GM12878 (cell line): ENCODE measurements around the gene NCBP3. TPM values are rescaled to one million over a fixed set of nuclear protein-coding genes. Genes with fewer than 3 reads are reported as not detected.
A peak's percentile ranks its signal among the peaks of the same experiment; 100 is the strongest.

Source experiments
- ATF7 ChIP-seq: fragments of 450-650 bp; IDR thresholded peaks from 2 replicates; pipeline ENCODE4 v1.6.1; 2016; ENCODE audit warnings: low read depth, mild to moderate bottlenecking
- BCLAF1 ChIP-seq: fragments of 450-650 bp; IDR thresholded peaks from 2 replicates; pipeline ENCODE4 v1.6.1; 2017; ENCODE audit warnings: antibody characterized with exemption, mild to moderate bottlenecking, moderate library complexity
- BHLHE40 ChIP-seq, 2 experiments: fragments of 450-650 bp in 1 of 2; IDR thresholded peaks; 2 replicates each; pipeline ENCODE4 v1.6.1; 2011 to 2017; ENCODE audit warnings: low read depth in 2 of 2, borderline replicate concordance in 1 of 2, improper control_type of control experiment in 1 of 2, low read length in 1 of 2, mild to moderate bottlenecking in 1 of 2
- BMI1 ChIP-seq: fragments of 450-650 bp; IDR thresholded peaks from 2 replicates; pipeline ENCODE4 v1.6.1; 2016; ENCODE audit warnings: mild to moderate bottlenecking, moderate library complexity, borderline replicate concordance
- CREB1 ChIP-seq: IDR thresholded peaks from 2 replicates; pipeline ENCODE4 v1.6.1; 2012; ENCODE audit warnings: low read depth, mild to moderate bottlenecking, inconsistent platforms
- EP300 ChIP-seq, 2 experiments: fragments of 150-350 bp in 1 of 2; IDR thresholded peaks; 2 replicates each; pipeline ENCODE4 v1.6.1; 2011 to 2012; ENCODE audit warnings: low read depth in 2 of 2, low read length in 2 of 2, borderline replicate concordance in 1 of 2, improper control_type of control experiment in 1 of 2, inconsistent platforms in 1 of 2; ENCODE audit not compliant: control insufficient read depth in 1 of 2
- FOS ChIP-seq: IDR thresholded peaks from 3 replicates; pipeline ENCODE4 v1.6.1; 2011; ENCODE audit warnings: borderline replicate concordance; ENCODE audit not compliant: insufficient read length; ENCODE audit errors: extremely low read depth
- GABPA ChIP-seq: IDR thresholded peaks from 2 replicates; pipeline ENCODE4 v1.6.1; 2014; ENCODE audit warnings: antibody characterized with exemption, low read depth, mild to moderate bottlenecking, inconsistent platforms
- HCFC1 ChIP-seq: fragments of 150-350 bp; IDR thresholded peaks from 2 replicates; pipeline ENCODE4 v1.6.1; 2014; ENCODE audit warnings: low read length
- HDGF ChIP-seq: fragments of 450-650 bp; IDR thresholded peaks from 2 replicates; pipeline ENCODE4 v1.6.1; 2016; ENCODE audit warnings: antibody characterized with exemption
- IKZF1 ChIP-seq: fragments of 450-650 bp; conservative IDR thresholded peaks from 2 replicates; pipeline ENCODE4 v1.6.1; 2017; ENCODE audit warnings: antibody characterized with exemption, mild to moderate bottlenecking
- MLLT1 ChIP-seq: fragments of 450-650 bp; IDR thresholded peaks from 2 replicates; pipeline ENCODE4 v1.6.1; 2016; ENCODE audit warnings: mild to moderate bottlenecking
- PBX3 ChIP-seq: IDR thresholded peaks from 2 replicates; pipeline ENCODE4 v1.6.1; 2011; ENCODE audit warnings: mild to moderate bottlenecking, low read depth, low read length, moderate library complexity; ENCODE audit not compliant: insufficient replicate concordance
- PKNOX1 ChIP-seq: fragments of 450-650 bp; IDR thresholded peaks from 2 replicates; pipeline ENCODE4 v1.6.1; 2016; ENCODE audit warnings: mild to moderate bottlenecking
- POLR2A ChIP-seq: IDR thresholded peaks from 2 replicates; pipeline ENCODE4 v1.6.1; 2011; ENCODE audit warnings: low read depth, mild to moderate bottlenecking, low read length
- SMC3 ChIP-seq: IDR thresholded peaks from 2 replicates; pipeline ENCODE4 v1.6.1; 2011; ENCODE audit warnings: low read length, improper control_type of control experiment, borderline replicate concordance
- SPI1 ChIP-seq: IDR thresholded peaks from 2 replicates; pipeline ENCODE4 v1.6.1; 2011; ENCODE audit warnings: low read depth, mild to moderate bottlenecking, low read length, moderate library complexity, borderline replicate concordance; ENCODE audit not compliant: insufficient read depth
- SRF ChIP-seq, 2 experiments: IDR thresholded peaks; 2 replicates each; pipeline ENCODE4 v1.6.1; 2011; ENCODE audit warnings: low read depth in 2 of 2, low read length in 2 of 2, mild to moderate bottlenecking in 1 of 2, moderate library complexity in 1 of 2
- STAT1 ChIP-seq: fragments of 450-650 bp; conservative IDR thresholded peaks from 2 replicates; pipeline ENCODE4 v1.6.1; 2014; ENCODE audit warnings: antibody characterized with exemption, mild to moderate bottlenecking
- TCF3 ChIP-seq: IDR thresholded peaks from 2 replicates; pipeline ENCODE4 v1.6.1; 2012; ENCODE audit warnings: low read depth, mild to moderate bottlenecking, low read length, borderline replicate concordance; ENCODE audit not compliant: insufficient read depth
- ZNF207 ChIP-seq: fragments of 450-650 bp; IDR thresholded peaks from 2 replicates; pipeline ENCODE4 v1.6.1; 2014; ENCODE audit warnings: antibody characterized with exemption, mild to moderate bottlenecking, borderline replicate concordance
- ZSCAN29 ChIP-seq: fragments of 450-650 bp; IDR thresholded peaks from 2 replicates; pipeline ENCODE4 v1.6.1; 2017; ENCODE audit warnings: mild to moderate bottlenecking, moderate library complexity
- polyA plus RNA-seq, 11 experiments: library from polyadenylated mRNA; depleted of rRNA in 4 of 11; unstranded in 6 of 11; stranded (reverse) in 5 of 11; fragments of >200 nt; fragmentation: Nextera tagmentation in 4 of 11; fragmentation: Illumina TruSeq in 1 of 11; extraction: Ambion mirVana in 4 of 11; extraction: Trizol in 1 of 11; gene quantifications; 1 replicate in 1 of 11; 2 replicates in 10 of 11; pipeline versions ENCODE4 v1.2.1 to v1.2.3, GENCODE V29; 2011 to 2016; ENCODE audit warnings: inconsistent platforms in 2 of 11, missing spikeins in 2 of 11, low read depth in 1 of 11
- total RNA-seq, 4 experiments: library from RNA; depleted of rRNA in 3 of 4; stranded (reverse); fragments of >200 nt in 3 of 4; fragmentation: Illumina TruSeq in 1 of 4; extraction: Trizol in 1 of 4; gene quantifications; 2 replicates each; pipeline versions ENCODE4 v1.2.1 to v1.2.3, GENCODE V29; 2013 to 2021

NCBP3 gene
- total and polyA plus RNA-seq, 10 of the 15 experiments (the other 5 are each of a cell fraction or from before 2014, with no cell fraction given), result 5.2 to 32.0 (median 23.2) TPM

GRCh38 chr17:3893003-3893719, 47.1 kb upstream of the NCBP3 start, which contains the start of gene CAMKK1 (continued):
- peak; percentile 83 for TF ChIP-seq PBX3
- peak; percentile 95 for TF ChIP-seq PKNOX1
- no peak for TF ChIP-seq ATF7
- TF ChIP-seq EP300 (IDR thresholded peaks at IDR 0.05; ENCODE audit: borderline replicate concordance in 1 of 2, control insufficient read depth in 1 of 2, low read depth in 2 of 2, low read length in 2 of 2), result 0 out of 4 replicates have a peak, but pooled peaks of 1 of the 2 experiments have one; percentile 14
- no peak for TF ChIP-seq TCF3
- TF ChIP-seq SMC3, result no peak
- no peak for TF ChIP-seq HCFC1
- no peak for TF ChIP-seq BCLAF1
- peak in 1 of 2 experiments; percentile 82; a peak in 2 of 4 replicates for TF ChIP-seq BHLHE40 (IDR thresholded peaks at IDR 0.05; ENCODE audit: borderline replicate concordance in 1 of 2, low read depth in 2 of 2, low read length in 1 of 2)
- TF ChIP-seq FOS, result no peak
- TF ChIP-seq IKZF1, result peak; percentile 54
- no peak for TF ChIP-seq CREB1
- TF ChIP-seq HDGF, result peak; percentile 86
- TF ChIP-seq BMI1, result no peak
- TF ChIP-seq POLR2A, result peak; percentile 51
- TF ChIP-seq SPI1, result peak; percentile 19; the same call in 1 of the 2 replicates
- peak; percentile 54; the same call in 1 of the 2 replicates for TF ChIP-seq MLLT1
- peak; percentile 76; the same call in 1 of the 2 replicates for TF ChIP-seq ZNF207
- no peak for TF ChIP-seq GABPA
- peak; percentile 57 to 78; a peak in 3 of 4 replicates for TF ChIP-seq SRF (IDR thresholded peaks at IDR 0.05; ENCODE audit: low read depth in 2 of 2, low read length in 2 of 2)
- 0 out of 2 replicates have a peak, but pooled peaks have one; percentile 46 for TF ChIP-seq STAT1
- TF ChIP-seq ZSCAN29, result no peak
